ENCODE results near the gene DAP3. TPM values are rescaled to one million over a fixed set of nuclear protein-coding genes. Genes with fewer than 3 reads are reported as not detected.
"Not testable (repeated sequence)": the region's sequence is repeated elsewhere in the genome, so short reads cannot be mapped to it uniquely, and the experiment has no call there.

The DAP3 gene
- total RNA-seq, 1 donor from 2014 or later: 136 TPM

- not testable (repeated sequence) for DNase-seq (ENCODE audit: extremely low read depth, low read depth, low spot score)
These were observed 75.1 kb downstream of the DAP3 start for GRCh38 chr1:155763989-155764388.

- not testable (repeated sequence) for DNase-seq (ENCODE audit: extremely low read depth, low read depth, low spot score)
These were observed 78.6 kb downstream of the DAP3 start for GRCh38 chr1:155767399-155767989.

DNA sequence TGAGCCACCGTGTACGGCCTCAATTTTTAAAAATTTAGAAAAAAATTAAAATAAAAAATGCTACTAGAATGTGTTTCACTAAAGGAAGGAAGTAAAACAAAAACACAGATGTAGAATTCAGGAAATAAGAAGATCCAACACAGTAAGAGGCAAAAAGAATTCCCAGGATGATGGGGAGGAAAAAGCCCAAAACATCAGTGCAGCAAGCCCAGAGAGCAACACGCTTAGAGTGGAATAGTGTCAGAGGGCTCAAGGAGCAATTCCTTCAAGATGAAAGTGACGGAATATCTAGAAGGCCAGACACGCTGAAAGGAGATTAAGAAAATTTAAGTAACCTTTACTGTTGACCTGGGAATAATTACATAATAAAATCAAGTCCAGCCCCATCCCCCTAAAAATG lies 80.4 kb downstream of the DAP3 start:
- no peak for DNase-seq (ENCODE audit: extremely low read depth, low read depth, low spot score)

- DNase-seq (ENCODE audit: extremely low read depth, low read depth, low spot score): no peak
These were observed 84.3 kb downstream of the DAP3 start for GRCh38 chr1:155773221-155773620.

DNA sequence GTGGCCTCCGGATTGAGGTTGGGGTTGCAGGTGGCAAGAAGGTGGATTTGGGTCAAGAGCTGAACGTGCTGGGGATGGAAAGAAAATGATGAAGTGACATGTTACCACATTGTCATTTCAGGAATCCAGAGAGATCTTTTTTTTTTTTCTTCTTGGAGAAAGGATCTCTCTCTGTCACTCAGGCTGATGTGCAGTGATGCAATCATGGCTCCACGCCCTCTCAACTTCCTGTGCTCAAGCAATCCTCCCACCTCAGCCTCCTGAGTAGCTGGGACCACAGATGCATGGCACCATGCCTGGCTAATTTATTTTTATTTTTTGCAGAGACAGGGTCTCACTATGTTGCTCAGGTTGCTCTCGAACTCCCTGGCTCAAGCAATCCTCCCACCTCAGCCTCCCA lies 87.5 kb downstream of the DAP3 start:
- no peak for DNase-seq (ENCODE audit: extremely low read depth, low read depth, low spot score)

DNA sequence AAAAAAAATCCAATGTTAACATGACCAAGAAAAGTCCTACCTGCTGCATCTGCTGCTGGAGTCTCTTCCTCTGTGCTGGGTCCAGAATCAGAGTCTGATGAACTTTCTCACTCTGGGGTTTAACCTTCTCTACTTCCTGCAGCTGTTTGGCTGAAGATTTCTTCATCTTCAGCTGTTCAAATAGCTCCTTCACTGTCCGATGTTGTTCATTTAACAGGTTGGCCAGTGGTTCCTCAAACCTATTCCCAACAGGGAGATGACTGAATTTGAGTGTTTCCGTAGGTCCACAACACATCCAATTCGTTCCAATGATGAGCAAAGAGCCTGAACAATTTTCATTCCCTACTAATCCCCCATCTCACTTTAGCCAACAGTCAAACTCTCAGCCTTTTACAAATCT lies 88.7 kb downstream of the DAP3 start:
- DNase-seq (ENCODE audit: extremely low read depth, low read depth, low spot score): no peak

Other genes with a start within 250 kb of the DAP3 start
- 16.4 and 26.6 TPM in 2 replicates for gene ASH1L, start 126.3 kb upstream of the DAP3 start, total RNA-seq
- gene MSTO1, start 78.9 kb upstream of the DAP3 start, total RNA-seq: 11.0 and 15.9 TPM in 2 replicates
- 19.8 and 42.1 TPM in 2 replicates for gene YY1AP1, start 317 bp upstream of the DAP3 start, total RNA-seq
- 28.0 and 34.2 TPM in 2 replicates for gene GON4L, start 168.1 kb downstream of the DAP3 start, total RNA-seq
- gene SYT11, start 170.5 kb downstream of the DAP3 start, total RNA-seq: 31.2 and 34.4 TPM in 2 replicates
- gene RIT1, start 222.3 kb downstream of the DAP3 start, total RNA-seq: 53.6 and 60.8 TPM in 2 replicates
- gene KHDC4, start 245.3 kb downstream of the DAP3 start, total RNA-seq: 24.5 and 34.8 TPM in 2 replicates